ENCODE results near the gene WDFY3. TPM values are rescaled to one million over a fixed set of nuclear protein-coding genes. Genes with fewer than 3 reads are reported as not detected.

Gene WDFY3
- total RNA-seq, 4 donors from 2014 or later, result 73.2 to 98.4 (median 90.2) TPM

DNA sequence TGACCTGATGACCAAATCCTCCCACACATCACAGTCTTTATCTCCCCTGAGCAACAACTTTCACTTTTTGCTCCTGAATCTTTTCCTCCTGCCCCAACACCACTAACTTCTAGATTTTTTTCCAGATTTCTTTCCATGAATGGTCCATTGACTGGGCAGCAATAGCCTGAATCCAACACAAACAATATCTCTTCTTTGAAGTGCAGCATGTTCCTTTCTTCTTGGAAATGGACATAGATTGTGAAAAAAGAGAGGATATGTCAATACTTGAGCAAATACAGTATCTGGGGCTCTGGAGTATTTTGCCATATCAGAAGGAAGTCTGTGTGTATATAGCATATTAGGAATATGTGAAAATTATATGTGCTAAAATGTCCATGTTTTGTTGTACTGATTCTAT, 328.4 kb downstream of the WDFY3 start:
- TF ChIP-seq, protein P1, sequence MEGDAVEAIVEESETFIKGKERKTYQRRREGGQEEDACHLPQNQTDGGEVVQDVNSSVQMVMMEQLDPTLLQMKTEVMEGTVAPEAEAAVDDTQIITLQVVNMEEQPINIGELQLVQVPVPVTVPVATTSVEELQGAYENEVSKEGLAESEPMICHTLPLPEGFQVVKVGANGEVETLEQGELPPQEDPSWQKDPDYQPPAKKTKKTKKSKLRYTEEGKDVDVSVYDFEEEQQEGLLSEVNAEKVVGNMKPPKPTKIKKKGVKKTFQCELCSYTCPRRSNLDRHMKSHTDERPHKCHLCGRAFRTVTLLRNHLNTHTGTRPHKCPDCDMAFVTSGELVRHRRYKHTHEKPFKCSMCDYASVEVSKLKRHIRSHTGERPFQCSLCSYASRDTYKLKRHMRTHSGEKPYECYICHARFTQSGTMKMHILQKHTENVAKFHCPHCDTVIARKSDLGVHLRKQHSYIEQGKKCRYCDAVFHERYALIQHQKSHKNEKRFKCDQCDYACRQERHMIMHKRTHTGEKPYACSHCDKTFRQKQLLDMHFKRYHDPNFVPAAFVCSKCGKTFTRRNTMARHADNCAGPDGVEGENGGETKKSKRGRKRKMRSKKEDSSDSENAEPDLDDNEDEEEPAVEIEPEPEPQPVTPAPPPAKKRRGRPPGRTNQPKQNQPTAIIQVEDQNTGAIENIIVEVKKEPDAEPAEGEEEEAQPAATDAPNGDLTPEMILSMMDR (IDR thresholded peaks at IDR 0.05), result no peak
- no peak for TF ChIP-seq POLR2A (IDR thresholded peaks at IDR 0.05)
- intact Hi-C loops (cut with DNase I; ENCODE audit: low total_unique reads), result no loop called here
- no peak for DNase-seq (ENCODE audit: low spot score in 2 of 2)
- no peak overlapping the region for H3K4me3 ChIP-seq (ENCODE audit: low read depth, poor library complexity, severe bottlenecking)

GRCh38 chr4:84634961-84635360, 331.5 kb downstream of the WDFY3 start:
- DNase-seq (ENCODE audit: low spot score in 2 of 2), result no peak
- TF ChIP-seq POLR2A (IDR thresholded peaks at IDR 0.05), result no peak
- TF ChIP-seq, protein P1 (IDR thresholded peaks at IDR 0.05), result no peak
- no peak overlapping the region for H3K4me3 ChIP-seq (ENCODE audit: low read depth, poor library complexity, severe bottlenecking)
- 38 to 41% methylated on average over 1 of the region's 1 CpG for WGBS, 2 donors
- intact Hi-C loops (cut with DNase I; ENCODE audit: low total_unique reads), result no loop called here

DNA sequence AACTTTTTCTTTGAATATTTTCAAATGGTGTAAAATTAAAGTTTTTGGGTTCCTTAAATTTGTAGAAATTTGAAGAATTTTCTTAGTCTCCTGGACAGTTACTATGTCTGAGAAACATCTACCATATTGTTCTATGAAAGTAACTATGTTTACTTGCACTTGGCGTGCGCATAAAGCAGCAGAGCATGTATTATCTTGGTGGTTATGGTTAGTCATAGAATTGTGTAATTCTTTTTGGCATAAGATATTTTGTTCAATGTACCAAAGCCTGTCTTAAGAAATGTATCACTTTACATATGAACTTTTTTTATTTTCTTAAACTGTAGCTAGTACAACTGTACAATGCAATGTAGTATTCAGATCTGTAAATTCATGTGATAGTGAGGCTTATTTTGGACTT, 334.4 kb downstream of the WDFY3 start:
- DNase-seq (ENCODE audit: low spot score in 2 of 2), result no peak
- no peak overlapping the region for H3K4me3 ChIP-seq (ENCODE audit: low read depth, poor library complexity, severe bottlenecking)
- TF ChIP-seq POLR2A (IDR thresholded peaks at IDR 0.05), result no peak
- TF ChIP-seq, protein P1 (IDR thresholded peaks at IDR 0.05), result no peak
- intact Hi-C loops (cut with DNase I; ENCODE audit: low total_unique reads), result no loop called here
- 59 to 64% methylated on average over 2 of the region's 2 CpGs for WGBS, 2 donors

- DNase-seq (ENCODE audit: low spot score in 2 of 2), result no peak
- H3K4me3 ChIP-seq (ENCODE audit: low read depth, poor library complexity, severe bottlenecking), result no peak overlapping the region
- no peak for TF ChIP-seq POLR2A (IDR thresholded peaks at IDR 0.05)
- intact Hi-C loops (cut with DNase I; ENCODE audit: low total_unique reads), result no loop called here
- WGBS, 2 donors, result 40 to 53% methylated on average over 3 of the region's 3 CpGs
Measured at GRCh38 chr4:84631573-84631972, 334.9 kb downstream of the WDFY3 start.

DNA sequence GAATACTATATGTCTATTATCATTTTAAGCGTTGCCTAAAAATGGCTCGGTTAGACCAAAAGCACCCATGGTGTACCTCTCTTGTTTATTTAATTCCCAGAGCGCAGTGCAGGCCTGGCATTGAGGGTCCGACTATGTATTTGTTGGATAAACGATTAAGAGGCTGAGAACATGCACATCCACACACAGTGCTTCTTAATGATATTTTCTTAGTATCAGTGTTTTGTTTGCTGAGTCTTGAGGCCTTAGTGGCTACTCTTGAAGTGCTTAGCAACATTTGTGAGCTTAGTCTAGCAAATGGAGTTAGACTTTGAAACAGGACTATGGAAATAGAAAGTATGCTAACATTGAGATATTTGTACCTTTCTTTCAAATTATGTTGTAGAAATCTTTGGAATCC, 339.8 kb downstream of the WDFY3 start:
- no peak for DNase-seq (ENCODE audit: low spot score in 2 of 2)
- no peak for TF ChIP-seq POLR2A (IDR thresholded peaks at IDR 0.05)
- TF ChIP-seq, protein P1 (IDR thresholded peaks at IDR 0.05), result no peak
- 93 to 95% methylated on average over 5 of the region's 5 CpGs for WGBS, 2 donors
- intact Hi-C loops (cut with DNase I; ENCODE audit: low total_unique reads), result no loop called here
- no peak overlapping the region for H3K4me3 ChIP-seq (ENCODE audit: low read depth, poor library complexity, severe bottlenecking)

- H3K4me3 ChIP-seq (ENCODE audit: low read depth, poor library complexity, severe bottlenecking), result no peak overlapping the region
- WGBS, 2 donors, result 97 to 98% methylated on average over 11 of the region's 11 CpGs
- intact Hi-C loops (cut with DNase I; ENCODE audit: low total_unique reads), result no loop called here
- DNase-seq (ENCODE audit: low spot score in 2 of 2), result no peak
- no peak for TF ChIP-seq POLR2A (IDR thresholded peaks at IDR 0.05)
- TF ChIP-seq, protein P1 (IDR thresholded peaks at IDR 0.05), result no peak
Measured at GRCh38 chr4:84623661-84624060, 342.8 kb downstream of the WDFY3 start.

Measured in lower leg skin (tissue), 4 donors.